ENCODE data around the gene CCDC88B.

The CCDC88B gene

GRCh38 chr11:64385945-64386704 lies 46.1 kb downstream of the CCDC88B start:
- DNase-seq: no peak

GRCh38 chr11:64387916-64388315 lies 47.9 kb downstream of the CCDC88B start:
- no peak for DNase-seq

GRCh38 chr11:64388894-64389293 lies 48.9 kb downstream of the CCDC88B start:
- no peak for DNase-seq

- no peak for DNase-seq
Observed at GRCh38 chr11:64389851-64390250, 49.8 kb downstream of the CCDC88B start.

GRCh38 chr11:64390558-64390957 lies 50.6 kb downstream of the CCDC88B start:
- no peak for DNase-seq

GRCh38 chr11:64391839-64392238 lies 51.8 kb downstream of the CCDC88B start:
- no peak for DNase-seq

- no peak for DNase-seq
Observed at GRCh38 chr11:64395545-64396078, 55.6 kb downstream of the CCDC88B start.

- DNase-seq: peak; percentile 67
Observed at GRCh38 chr11:64396079-64396591, 56.1 kb downstream of the CCDC88B start.

- no peak for DNase-seq
Observed at GRCh38 chr11:64400102-64400501, 60.1 kb downstream of the CCDC88B start.

- DNase-seq: no peak
Observed at GRCh38 chr11:64400667-64401066, 60.7 kb downstream of the CCDC88B start.

GRCh38 chr11:64401775-64402174 lies 61.8 kb downstream of the CCDC88B start:
- no peak for DNase-seq

- DNase-seq: no peak
Observed at GRCh38 chr11:64403106-64403505, 63.1 kb downstream of the CCDC88B start.

GRCh38 chr11:64406221-64406946 lies 66.4 kb downstream of the CCDC88B start:
- DNase-seq: peak; percentile 60
